ENCODE results near the gene USP47. TPM values are rescaled to one million over a fixed set of nuclear protein-coding genes. Genes with fewer than 3 reads are reported as not detected.

The USP47 gene
- total RNA-seq, 4 donors from 2014 or later: 72.7 to 125 (median 86.6) TPM

DNA sequence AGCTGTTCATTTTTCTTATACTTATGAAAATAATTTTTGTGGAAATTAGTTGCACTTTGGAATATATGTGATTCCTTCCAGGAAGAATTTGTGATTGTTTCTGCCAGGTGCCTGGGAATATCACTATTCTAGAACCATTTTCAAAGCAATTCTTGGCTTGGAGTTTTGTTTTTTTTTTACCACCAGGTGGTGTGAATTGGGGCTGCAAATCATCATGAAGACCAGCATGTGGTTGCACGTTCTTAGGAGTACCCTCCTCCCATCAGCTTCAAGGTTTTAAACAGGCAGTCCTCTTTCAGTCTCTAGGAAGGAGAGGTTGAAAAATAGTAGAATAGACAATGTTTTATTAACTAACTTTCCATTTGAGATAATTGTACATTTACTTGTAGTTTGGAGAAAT lies 25.9 kb downstream of the USP47 start:
- TF ChIP-seq CTCF (IDR thresholded peaks at IDR 0.05; ENCODE audit: low read depth): no peak

DNA sequence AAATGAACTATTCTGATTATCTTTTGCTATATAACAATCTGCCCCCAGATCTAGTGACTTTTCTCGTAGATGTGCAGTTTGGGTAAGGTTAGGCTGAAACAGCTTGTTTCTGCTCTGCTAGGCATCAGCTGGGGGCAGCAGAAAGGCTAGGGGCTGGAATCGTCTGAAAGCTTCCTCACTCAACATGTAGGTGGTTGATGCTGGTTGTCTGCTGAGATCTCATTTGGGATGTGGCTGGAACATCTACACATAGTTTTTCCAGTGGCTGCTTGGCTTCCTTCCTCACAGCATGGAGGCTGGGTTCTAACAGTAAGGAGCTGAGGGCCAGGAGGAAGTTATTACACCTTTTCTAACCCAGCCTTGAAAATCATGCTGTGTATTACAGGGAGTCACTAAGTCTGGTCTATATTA lies 30.2 kb downstream of the USP47 start:
- TF ChIP-seq CTCF (IDR thresholded peaks at IDR 0.05; ENCODE audit: low read depth): no peak

- no peak for TF ChIP-seq CTCF (IDR thresholded peaks at IDR 0.05; ENCODE audit: low read depth)
Measured at GRCh38 chr11:11876458-11876857, 34.7 kb downstream of the USP47 start.

- TF ChIP-seq CTCF (IDR thresholded peaks at IDR 0.05; ENCODE audit: low read depth): no peak
Measured at GRCh38 chr11:11880179-11880578, 38.4 kb downstream of the USP47 start.

DNA sequence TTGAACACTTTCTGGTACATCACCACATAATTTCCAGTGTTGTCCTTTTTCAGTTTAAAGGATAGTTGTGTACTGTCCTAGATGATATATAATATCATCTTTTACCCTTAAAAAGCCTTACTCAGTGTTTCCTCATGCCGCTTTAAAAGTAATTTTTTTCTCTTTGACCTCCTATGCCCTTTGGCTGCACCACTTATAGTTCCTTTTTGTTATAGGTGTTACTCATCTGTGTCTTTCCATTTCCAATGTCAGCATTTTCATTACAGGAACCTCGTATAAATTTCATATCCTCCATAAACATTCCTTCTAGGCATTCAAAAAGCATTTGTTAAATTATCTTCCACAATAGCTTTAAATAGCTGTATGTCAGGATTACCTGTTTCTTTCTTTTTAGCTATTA lies 40.8 kb downstream of the USP47 start:
- TF ChIP-seq CTCF (IDR thresholded peaks at IDR 0.05; ENCODE audit: low read depth): no peak

- TF ChIP-seq CTCF (IDR thresholded peaks at IDR 0.05; ENCODE audit: low read depth): no peak
Measured at GRCh38 chr11:11884351-11884750, 42.6 kb downstream of the USP47 start.

GRCh38 chr11:11884774-11885481 lies 43.2 kb downstream of the USP47 start:
- TF ChIP-seq CTCF (IDR thresholded peaks at IDR 0.05; ENCODE audit: low read depth): no peak

Data from subcutaneous adipose tissue (tissue), 4 donors.